Esophagus muscularis mucosa (tissue), 4 donors: ENCODE data around the gene PITRM1. TPM values are rescaled to one million over a fixed set of nuclear protein-coding genes. Genes with fewer than 3 reads are reported as not detected.
A peak's percentile ranks its signal among the peaks of the same experiment; 100 is the strongest.

ENCODE experiments used
- DNase-seq: peaks from one replicate; pipeline ENCODE4 v3.0.0-alpha.2; 2017; ENCODE audit errors: extremely low spot score
- H3K27ac ChIP-seq, 4 donors: fragments of 200-600 bp; sonication (generic); replicated peaks in 1 of 4; 1 replicate in 3 of 4; 2 replicates in 1 of 4; pipeline ENCODE4 v1.5.1; 2016 to 2019; ENCODE audit warnings: mild to moderate bottlenecking in 1 of 4
- H3K27me3 ChIP-seq, 4 donors: fragments of 200-600 bp; sonication (generic); one replicate each; pipeline versions ENCODE4 v1.5.1 to v1.6.0; 2016 to 2019
- H3K36me3 ChIP-seq, 4 donors: fragments of 200-600 bp; sonication (generic); one replicate each; pipeline ENCODE4 v1.5.1; 2016 to 2019
- H3K4me1 ChIP-seq, 4 donors: fragments of 200-600 bp; sonication (generic); one replicate each; pipeline ENCODE4 v1.5.1; 2016 to 2019
- H3K4me3 ChIP-seq, 4 donors: fragments of 200-600 bp; sonication (generic); 1 replicate in 2 of 4; 2 replicates in 2 of 4; pipeline ENCODE4 v1.5.1; 2016 to 2019; ENCODE audit warnings: mild to moderate bottlenecking in 4 of 4, moderate library complexity in 1 of 4
- H3K9me3 ChIP-seq, 4 donors: fragments of 200-600 bp; sonication (generic); 1 replicate in 3 of 4; 2 replicates in 1 of 4; pipeline ENCODE4 v1.5.1; 2016 to 2019
- EP300 ChIP-seq: sonication (generic); formaldehyde crosslinking; IDR thresholded peaks from one replicate; pipeline ENCODE4 v1.6.1; 2017; ENCODE audit warnings: antibody characterized with exemption
- POLR2A ChIP-seq: fragments of 450-650 bp; IDR thresholded peaks from one replicate; pipeline ENCODE4 v1.6.1; 2017; ENCODE audit warnings: antibody characterized with exemption, moderate library complexity, mild to moderate bottlenecking, low read depth
- POLR2AphosphoS5 ChIP-seq, 2 donors: sonication (generic); formaldehyde crosslinking; IDR thresholded peaks; one replicate each; pipeline ENCODE4 v1.6.1; 2017; ENCODE audit warnings: antibody characterized with exemption in 2 of 2
- WGBS: methylation state at CpG from one replicate; pipeline ENCODE4 v1.1.5; 2018; 5-methylcytosine and 5-hydroxymethylcytosine counted together
- intact Hi-C: fragments of 100-400 bp; cut with DNase I; formaldehyde crosslinking; loops from one replicate; pipeline ENCODE4 v1.15.1; 2023
- total RNA-seq, 4 donors: library from RNA; depleted of rRNA; stranded (reverse); fragments of >200 nt; gene quantifications; one replicate each; pipeline versions ENCODE4 v1.1.0 to v1.2.1, GENCODE V29; 2016
- TF ChIP-seq, protein P1 (sequence below), 3 experiments: fragments of 200-600 bp in 2 of 3; fragments of 450-650 bp in 1 of 3; sonication (generic) in 2 of 3; IDR thresholded peaks; one replicate each; pipeline ENCODE4 v1.5.1; 2017 to 2019; ENCODE audit warnings: antibody characterized with exemption in 3 of 3, mild to moderate bottlenecking in 2 of 3, moderate library complexity in 1 of 3

Gene PITRM1
- total RNA-seq, 4 donors from 2014 or later, result 75.5 to 103 (median 84.9) TPM

DNA sequence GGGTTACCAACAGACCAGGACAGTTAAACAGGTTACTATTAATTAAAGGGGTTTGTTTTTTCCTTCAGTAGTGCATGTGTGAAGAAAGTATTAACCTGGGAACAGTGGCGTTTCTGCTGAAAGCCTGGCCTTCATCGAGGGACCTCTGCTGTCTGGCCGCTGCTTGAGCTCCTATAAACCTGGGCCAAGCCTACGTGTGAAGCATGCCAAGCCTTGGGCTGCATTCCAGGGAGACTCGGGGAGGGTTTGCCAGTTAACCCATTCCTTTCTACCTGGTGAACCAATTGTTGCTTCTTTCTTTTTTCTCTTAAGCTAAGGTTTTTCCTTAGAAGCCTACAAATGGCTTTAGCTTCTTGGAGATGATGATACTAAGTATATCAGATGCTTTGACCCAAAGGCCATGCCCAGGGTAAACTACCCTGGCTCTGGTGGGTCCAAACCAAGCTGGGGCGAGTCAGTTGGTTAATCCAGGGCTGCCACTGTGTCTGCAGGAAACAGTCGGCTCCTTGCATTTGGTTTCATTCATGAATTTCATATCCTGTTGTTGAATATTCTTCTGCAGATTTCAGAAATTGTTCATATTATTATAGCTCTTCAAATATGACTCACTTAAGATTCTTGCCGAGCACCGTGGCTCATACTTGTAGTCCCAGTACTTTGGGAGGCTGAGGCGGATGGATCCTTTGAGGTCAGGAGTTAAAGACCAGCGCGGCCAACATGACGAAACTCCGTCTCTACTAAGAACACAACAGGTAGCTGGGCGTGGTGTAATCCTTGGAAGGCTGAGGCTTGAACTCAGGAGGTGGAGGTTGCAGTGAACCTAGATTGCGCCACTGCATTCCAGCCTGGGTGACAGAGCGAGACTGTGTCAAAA lies 81.4 kb downstream of the PITRM1 start:
- Histone ChIP-seq H3K36me3 (peaks cover 0 to 7% (median 0%) of the 10 kb centered on the region in 4 donors), H3K4me1 (peaks cover 31 to 69% (median 57%) of the 10 kb centered on the region in 4 donors), H3K27ac (peak overlapping the region; percentile 72 to 76 (median 74)), H3K9me3 (no peaks in the 10 kb centered on the region), H3K27me3 (no peaks in the 10 kb centered on the region), H3K4me3 (no peak overlapping the region)
- TF ChIP-seq, protein P1, sequence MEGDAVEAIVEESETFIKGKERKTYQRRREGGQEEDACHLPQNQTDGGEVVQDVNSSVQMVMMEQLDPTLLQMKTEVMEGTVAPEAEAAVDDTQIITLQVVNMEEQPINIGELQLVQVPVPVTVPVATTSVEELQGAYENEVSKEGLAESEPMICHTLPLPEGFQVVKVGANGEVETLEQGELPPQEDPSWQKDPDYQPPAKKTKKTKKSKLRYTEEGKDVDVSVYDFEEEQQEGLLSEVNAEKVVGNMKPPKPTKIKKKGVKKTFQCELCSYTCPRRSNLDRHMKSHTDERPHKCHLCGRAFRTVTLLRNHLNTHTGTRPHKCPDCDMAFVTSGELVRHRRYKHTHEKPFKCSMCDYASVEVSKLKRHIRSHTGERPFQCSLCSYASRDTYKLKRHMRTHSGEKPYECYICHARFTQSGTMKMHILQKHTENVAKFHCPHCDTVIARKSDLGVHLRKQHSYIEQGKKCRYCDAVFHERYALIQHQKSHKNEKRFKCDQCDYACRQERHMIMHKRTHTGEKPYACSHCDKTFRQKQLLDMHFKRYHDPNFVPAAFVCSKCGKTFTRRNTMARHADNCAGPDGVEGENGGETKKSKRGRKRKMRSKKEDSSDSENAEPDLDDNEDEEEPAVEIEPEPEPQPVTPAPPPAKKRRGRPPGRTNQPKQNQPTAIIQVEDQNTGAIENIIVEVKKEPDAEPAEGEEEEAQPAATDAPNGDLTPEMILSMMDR (IDR thresholded peaks at IDR 0.05), result no peak
- TF ChIP-seq POLR2A, result no peak
- TF ChIP-seq POLR2AphosphoS5 (IDR thresholded peaks at IDR 0.05), result peak; percentile 48 to 70
- 48% methylated on average over 17 of the region's 17 CpGs for WGBS
- intact Hi-C loops, result no loop called here
- DNase-seq, result no peak

DNA sequence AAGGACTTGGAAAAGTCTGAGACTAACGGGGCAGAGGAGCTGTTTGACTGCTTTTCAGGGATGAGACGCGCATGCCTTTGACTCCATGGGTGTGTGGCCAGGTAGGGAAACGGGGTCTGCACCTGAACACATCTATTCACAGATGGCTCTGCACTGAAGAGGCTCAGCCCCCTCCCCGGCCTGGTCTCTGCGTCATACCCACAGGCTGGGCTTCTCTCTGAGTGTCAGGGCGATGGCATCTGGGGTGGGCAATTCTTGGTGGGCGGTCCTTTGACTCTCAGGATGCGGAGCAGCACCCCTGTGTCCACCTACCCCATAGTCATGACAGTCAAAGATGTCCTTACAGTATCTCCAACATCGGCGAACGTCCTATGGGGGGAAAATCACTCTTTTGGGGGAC lies 82.2 kb downstream of the PITRM1 start:
- TF ChIP-seq POLR2AphosphoS5 (IDR thresholded peaks at IDR 0.05) (no peak), EP300 (no peak), POLR2A (no peak)
- TF ChIP-seq, protein P1 (IDR thresholded peaks at IDR 0.05), result no peak
- peak overlapping the region; percentile 72 to 76 (median 74) for H3K27ac ChIP-seq
- WGBS, result 62% methylated on average over 8 of the region's 12 CpGs

More for the DNA sequence above, 82.2 kb downstream of the PITRM1 start:
- Histone ChIP-seq H3K4me1 (peaks cover 24 to 63% (median 56%) of the 10 kb centered on the region in 4 donors), H3K9me3 (no peaks in the 10 kb centered on the region), H3K4me3 (no peak overlapping the region), H3K27me3 (no peaks in the 10 kb centered on the region), H3K36me3 (peaks cover 0 to 7% (median 0%) of the 10 kb centered on the region in 4 donors)
- intact Hi-C loops, result no loop called here
- no peak for DNase-seq

Other genes starting within 250 kb of the PITRM1 start
- 100 to 1,000 TPM in 3 of 4 donors, 10 to 100 TPM in 1; 90.8 to 255 (median 112) TPM for gene PFKP, start 105.2 kb downstream of the PITRM1 start, total RNA-seq